GM18502 (cell line): ENCODE data around the gene PTPRN2.

Experiments
- ATAC-seq: cut with Tn5 transposase; IDR thresholded peaks from one replicate; pipeline ENCODE4 v1.9.1; 2021; ENCODE audit warnings: mild to moderate bottlenecking; ENCODE audit not compliant: unreplicated experiment, poor library complexity

Gene PTPRN2

GRCh38 chr7:158024881-158025280 lies 562.7 kb downstream of the PTPRN2 start:
- ATAC-seq, result no peak

- no peak for ATAC-seq
Measured at GRCh38 chr7:158024351-158024715, 563.3 kb downstream of the PTPRN2 start.

- ATAC-seq, result no peak
Measured at GRCh38 chr7:158023681-158024350, 563.8 kb downstream of the PTPRN2 start.

- no peak for ATAC-seq
Measured at GRCh38 chr7:158023157-158023556, 564.5 kb downstream of the PTPRN2 start.

GRCh38 chr7:158022601-158023000 lies 565.0 kb downstream of the PTPRN2 start:
- ATAC-seq, result no peak

GRCh38 chr7:158021836-158022235 lies 565.8 kb downstream of the PTPRN2 start:
- no peak for ATAC-seq

GRCh38 chr7:158020706-158021095 lies 566.9 kb downstream of the PTPRN2 start:
- ATAC-seq, result no peak

- no peak for ATAC-seq
Measured at GRCh38 chr7:158019726-158020705, 567.6 kb downstream of the PTPRN2 start.

GRCh38 chr7:158018971-158019645 lies 568.5 kb downstream of the PTPRN2 start:
- ATAC-seq, result no peak

GRCh38 chr7:158018098-158018762 lies 569.4 kb downstream of the PTPRN2 start:
- ATAC-seq, result no peak

GRCh38 chr7:158017111-158018097 lies 570.2 kb downstream of the PTPRN2 start:
- no peak for ATAC-seq

GRCh38 chr7:158016180-158017097 lies 571.2 kb downstream of the PTPRN2 start:
- ATAC-seq, result no peak

GRCh38 chr7:158015403-158016179 lies 572.0 kb downstream of the PTPRN2 start:
- no peak for ATAC-seq

GRCh38 chr7:158014976-158015375 lies 572.6 kb downstream of the PTPRN2 start:
- ATAC-seq, result no peak

- ATAC-seq, result no peak
Measured at GRCh38 chr7:158013085-158013668, 574.4 kb downstream of the PTPRN2 start.

GRCh38 chr7:158011941-158012340 lies 575.7 kb downstream of the PTPRN2 start:
- no peak for ATAC-seq
